Hepatocyte (in vitro differentiated cells): Measurements from ENCODE around the gene DLG2. TPM values are rescaled to one million over a fixed set of nuclear protein-coding genes. Genes with fewer than 3 reads are reported as not detected.

Experiments
- DNase-seq: peaks from one replicate; pipeline ENCODE4 v3.0.0-alpha.2; 2016; ENCODE audit warnings: low spot score
- H2AFZ ChIP-seq: fragments of 200-600 bp; sonication (generic); 2 replicates; pipeline ENCODE4 v1.6.0; 2016; ENCODE audit warnings: antibody characterized with exemption, mild to moderate bottlenecking
- H3K27ac ChIP-seq: fragments of 200-600 bp; sonication (generic); 2 replicates; pipeline ENCODE4 v1.5.1; 2016; ENCODE audit warnings: mild to moderate bottlenecking
- H3K27me3 ChIP-seq: fragments of 200-600 bp; sonication (generic); 2 replicates; pipeline ENCODE4 v1.6.1; 2016
- H3K36me3 ChIP-seq: fragments of 200-600 bp; sonication (generic); replicated peaks from 2 replicates; pipeline ENCODE4 v1.5.1; 2016; ENCODE audit warnings: low read depth; ENCODE audit not compliant: insufficient read depth
- H3K4me1 ChIP-seq: fragments of 200-600 bp; sonication (generic); 2 replicates; pipeline ENCODE4 v1.5.1; 2016; ENCODE audit warnings: mild to moderate bottlenecking, moderate library complexity; ENCODE audit not compliant: insufficient read depth
- H3K4me2 ChIP-seq: fragments of 200-600 bp; sonication (generic); 2 replicates; pipeline ENCODE4 v1.6.0; 2016
- H3K4me3 ChIP-seq: fragments of 200-600 bp; sonication (generic); 2 replicates; pipeline ENCODE4 v1.5.1; 2016; ENCODE audit warnings: mild to moderate bottlenecking
- H3K79me2 ChIP-seq: fragments of 200-600 bp; sonication (generic); 2 replicates; pipeline ENCODE4 v1.6.0; 2017; ENCODE audit warnings: mild to moderate bottlenecking
- H3K9me2 ChIP-seq: fragments of 200-600 bp; sonication (generic); replicated peaks from 2 replicates; pipeline ENCODE4 v1.6.0; 2017; ENCODE audit warnings: mild to moderate bottlenecking; ENCODE audit not compliant: insufficient read depth
- H3K9me3 ChIP-seq: fragments of 200-600 bp; sonication (generic); 2 replicates; pipeline ENCODE4 v1.5.1; 2016; ENCODE audit warnings: low read depth, mild to moderate bottlenecking
- H4K20me1 ChIP-seq: fragments of 200-600 bp; sonication (generic); 2 replicates; pipeline ENCODE4 v1.6.0; 2016; ENCODE audit warnings: mild to moderate bottlenecking; ENCODE audit not compliant: insufficient read depth, poor library complexity, severe bottlenecking
- CTCF ChIP-seq: fragments of 200-600 bp; sonication (generic); IDR thresholded peaks from 2 replicates; pipeline ENCODE4 v1.5.1; 2016; ENCODE audit warnings: antibody characterized with exemption, mild to moderate bottlenecking; ENCODE audit not compliant: poor library complexity
- EZH2 ChIP-seq: fragments of 200-600 bp; sonication (generic); IDR thresholded peaks from 2 replicates; pipeline ENCODE4 v1.6.1; 2016; ENCODE audit warnings: antibody characterized with exemption, mild to moderate bottlenecking, borderline replicate concordance
- EZH2phosphoT487 ChIP-seq: fragments of 200-600 bp; sonication (generic); IDR thresholded peaks from one replicate; pipeline ENCODE4 v1.6.1; 2018; ENCODE audit warnings: antibody characterized with exemption, mild to moderate bottlenecking, low read depth, moderate library complexity; ENCODE audit not compliant: unreplicated experiment, severe bottlenecking
- WGBS: methylation state at CpG from one replicate; pipeline ENCODE4 v1.1.6; 2016; ENCODE audit warnings: low lambda C conversion rate; ENCODE audit errors: missing lambda C conversion rate; 5-methylcytosine and 5-hydroxymethylcytosine counted together
- polyA plus RNA-seq: library from polyadenylated mRNA; unstranded; fragments of >200 nt; fragmentation: Nextera tagmentation; extraction: Ambion mirVana; gene quantifications from 2 replicates; pipeline ENCODE4 v1.2.1, GENCODE V29; 2016
- total RNA-seq: library from RNA; depleted of rRNA; stranded (reverse); fragments of >200 nt; gene quantifications from 2 replicates; pipeline ENCODE4 v1.2.3, GENCODE V29; 2014

The DLG2 gene
- total and polyA plus RNA-seq, 2 experiments from 2014 or later, result 2.6 to 6.8 TPM

GRCh38 chr11:83864412-83865057 is 1762.6 kb downstream of the DLG2 start:
- DNase-seq, result no peak
- H3K79me2 ChIP-seq, result no peaks in the 10 kb centered on the region
- H3K27me3 ChIP-seq, result no peaks in the 10 kb centered on the region
- H3K36me3 ChIP-seq, result no peaks in the 10 kb centered on the region
- no peaks in the 10 kb centered on the region for H4K20me1 ChIP-seq
- H3K4me2 ChIP-seq, result no peak overlapping the region
- no peaks in the 10 kb centered on the region for H3K9me2 ChIP-seq
- H3K4me1 ChIP-seq, result no peaks in the 10 kb centered on the region
- TF ChIP-seq CTCF (no peak), EZH2 (no peak), EZH2phosphoT487 (no peak)
- no peak overlapping the region for H2AFZ ChIP-seq
- H3K27ac ChIP-seq, result no peak overlapping the region
- WGBS, result 32% methylated on average over 4 of the region's 4 CpGs
- H3K4me3 ChIP-seq, result no peak overlapping the region
- no peaks in the 10 kb centered on the region for H3K9me3 ChIP-seq

DNA sequence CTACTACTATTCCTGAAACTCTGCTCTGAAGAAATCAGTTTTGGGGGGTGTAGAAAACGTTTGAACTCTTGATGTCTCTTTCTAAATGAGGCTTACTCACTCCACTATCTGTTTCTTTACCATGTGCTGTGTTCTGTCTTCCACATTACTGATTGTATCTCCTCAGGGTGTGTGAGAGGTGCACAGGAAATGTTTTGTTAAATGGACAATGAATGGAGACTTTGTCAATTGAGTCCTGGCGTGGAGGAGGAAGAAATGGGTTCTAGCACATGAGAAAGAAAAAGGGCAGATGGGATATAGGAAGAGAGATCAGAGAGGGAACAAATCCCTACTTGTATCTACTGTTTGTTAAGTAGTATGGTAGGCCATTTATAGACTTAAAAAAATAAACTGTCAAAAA is 1763.9 kb downstream of the DLG2 start:
- H4K20me1 ChIP-seq, result no peaks in the 10 kb centered on the region
- TF ChIP-seq EZH2phosphoT487, result no peak
- no peak for TF ChIP-seq CTCF
- no peak for TF ChIP-seq EZH2
- H3K4me2 ChIP-seq, result no peak overlapping the region
- no peak overlapping the region for H3K27ac ChIP-seq
- no peak overlapping the region for H3K4me3 ChIP-seq
- no peak overlapping the region for H2AFZ ChIP-seq
- no peaks in the 10 kb centered on the region for H3K27me3 ChIP-seq
- no peak for DNase-seq
- H3K9me2 ChIP-seq, result no peaks in the 10 kb centered on the region
- no peaks in the 10 kb centered on the region for H3K36me3 ChIP-seq
- no peaks in the 10 kb centered on the region for H3K9me3 ChIP-seq
- H3K4me1 ChIP-seq, result no peaks in the 10 kb centered on the region
- 50% methylated on average over 2 of the region's 2 CpGs for WGBS
- no peaks in the 10 kb centered on the region for H3K79me2 ChIP-seq

DNA sequence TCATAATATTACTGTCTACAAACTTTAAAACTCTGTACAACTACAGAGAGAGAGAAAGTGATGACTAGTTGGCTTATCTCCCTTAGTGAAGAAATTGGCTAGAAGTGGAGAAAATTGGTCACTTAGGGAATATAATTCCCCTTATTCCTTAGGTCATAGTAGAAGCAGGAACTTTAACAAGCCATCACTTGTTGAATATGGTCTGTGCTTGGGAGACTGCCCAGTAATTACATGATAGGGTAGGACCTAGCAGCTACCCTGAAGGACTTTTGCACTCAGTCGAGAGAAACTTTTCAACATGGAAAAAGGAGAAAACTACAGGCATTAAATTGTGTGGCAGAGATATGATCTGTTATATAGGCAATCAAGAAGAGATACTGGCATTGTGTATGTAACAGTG is 1764.5 kb downstream of the DLG2 start:
- TF ChIP-seq EZH2 (no peak), CTCF (no peak), EZH2phosphoT487 (no peak)
- Histone ChIP-seq H3K27ac (no peak overlapping the region), H3K4me2 (no peak overlapping the region), H2AFZ (no peak overlapping the region), H3K4me1 (no peaks in the 10 kb centered on the region), H3K79me2 (no peaks in the 10 kb centered on the region), H3K9me3 (no peaks in the 10 kb centered on the region), H3K4me3 (no peak overlapping the region), H3K9me2 (no peaks in the 10 kb centered on the region), H4K20me1 (no peaks in the 10 kb centered on the region), H3K27me3 (no peaks in the 10 kb centered on the region), H3K36me3 (no peaks in the 10 kb centered on the region)
- DNase-seq, result no peak
- WGBS, result 89% methylated on average over 1 of the region's 1 CpG

DNA sequence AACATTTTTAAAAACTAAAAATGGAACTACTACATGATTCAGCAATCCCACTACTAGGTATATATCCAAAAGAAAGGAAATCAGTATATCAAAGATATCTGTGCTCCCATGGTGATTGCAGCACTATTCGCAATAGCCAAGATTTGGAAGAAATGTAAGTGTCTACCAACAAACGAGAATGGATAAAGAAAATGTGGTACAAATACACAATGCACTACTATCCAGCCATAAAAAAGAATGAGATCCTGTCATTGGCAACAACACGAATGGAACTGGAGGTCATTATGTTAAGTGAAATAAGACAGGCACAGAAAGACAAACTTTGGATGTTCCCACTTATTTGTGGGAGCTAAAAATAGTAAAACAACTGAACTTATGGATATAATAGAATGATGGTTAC is 1765.1 kb downstream of the DLG2 start:
- Histone ChIP-seq H3K4me1 (no peaks in the 10 kb centered on the region), H4K20me1 (no peaks in the 10 kb centered on the region), H3K9me2 (no peaks in the 10 kb centered on the region), H3K4me3 (no peak overlapping the region), H2AFZ (no peak overlapping the region), H3K27ac (no peak overlapping the region), H3K79me2 (no peaks in the 10 kb centered on the region), H3K4me2 (no peak overlapping the region), H3K36me3 (no peaks in the 10 kb centered on the region), H3K27me3 (no peaks in the 10 kb centered on the region), H3K9me3 (no peaks in the 10 kb centered on the region)
- DNase-seq, result no peak
- WGBS, result 82% methylated on average over 3 of the region's 3 CpGs
- TF ChIP-seq EZH2 (no peak), EZH2phosphoT487 (no peak), CTCF (no peak)
